GM03348 (cell line): ENCODE measurements around the gene SPANXC.
"Not testable (repeated sequence)": the region's sequence is repeated elsewhere in the genome, so short reads cannot be mapped to it uniquely, and the experiment has no call there.

Experiments used
- DNase-seq: peaks from one replicate; pipeline ENCODE4 v3.0.0; 2012; ENCODE audit warnings: low spot score

SPANXC gene, protein sequence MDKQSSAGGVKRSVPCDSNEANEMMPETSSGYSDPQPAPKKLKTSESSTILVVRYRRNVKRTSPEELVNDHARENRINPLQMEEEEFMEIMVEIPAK

DNA sequence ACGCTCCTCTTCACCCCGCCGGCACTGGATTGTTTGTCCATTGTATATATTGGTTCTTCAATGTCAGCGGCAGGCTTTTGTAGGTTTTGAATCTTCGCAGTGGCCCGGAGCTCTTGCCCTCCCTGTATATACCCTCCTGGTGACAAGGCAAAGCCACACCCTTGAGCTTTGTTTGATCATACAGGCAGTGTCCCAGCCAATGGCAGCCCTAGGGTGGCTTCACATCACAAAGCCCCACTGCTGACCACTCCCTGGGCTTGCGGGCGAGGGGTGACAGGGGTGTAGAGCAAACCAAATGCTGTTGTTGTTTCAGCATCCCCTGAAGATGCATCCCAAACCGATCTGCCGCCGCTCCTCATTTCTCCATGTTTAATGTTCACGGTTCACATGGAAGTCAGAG lies at the start of gene SPANXC:
Gene SPANXC (minus strand): TSS at position 101 of the 400 bp plus-strand sequence. CDS start 60 bp downstream, at position 41.
- not testable (repeated sequence) for DNase-seq

DNA sequence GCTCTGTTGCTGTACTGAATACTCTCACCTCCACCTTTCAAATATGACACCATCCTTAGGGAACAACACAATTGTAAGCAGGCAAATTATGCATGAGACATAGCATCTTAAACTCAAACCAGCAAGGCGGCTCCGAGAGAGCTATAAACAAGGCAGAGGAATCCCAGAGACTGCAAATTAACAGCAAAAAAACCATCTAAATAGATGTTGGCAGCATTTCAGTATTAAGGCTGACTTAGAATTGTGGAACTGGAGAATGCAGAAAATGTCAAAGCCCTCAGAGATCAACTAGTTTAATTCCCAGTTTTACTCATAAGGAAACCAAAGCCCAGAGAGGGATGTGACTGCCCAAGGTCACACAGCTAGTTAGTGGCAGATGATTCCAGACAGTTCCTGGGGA lies 37.2 kb upstream of the SPANXC start:
- no peak for DNase-seq

DNA sequence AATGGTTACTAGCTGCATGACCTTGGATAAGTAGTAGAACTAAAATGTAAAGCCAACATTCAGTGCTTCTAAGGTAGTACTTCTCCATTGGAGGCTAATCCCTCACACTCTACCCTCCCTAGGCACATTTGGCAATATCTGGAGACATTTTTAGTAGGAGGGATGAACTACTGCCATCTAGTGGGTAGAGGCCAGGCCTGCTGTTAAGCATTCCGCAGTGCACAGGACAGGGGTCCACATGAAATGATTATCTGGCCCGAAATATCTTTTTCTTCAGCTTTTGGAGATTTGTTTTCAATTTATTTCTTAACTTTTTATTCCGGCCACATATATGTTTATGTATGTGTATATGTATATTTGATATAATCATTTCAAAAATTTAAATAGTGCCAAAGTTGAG lies 36.0 kb upstream of the SPANXC start:
- DNase-seq: peak; percentile 7

DNA sequence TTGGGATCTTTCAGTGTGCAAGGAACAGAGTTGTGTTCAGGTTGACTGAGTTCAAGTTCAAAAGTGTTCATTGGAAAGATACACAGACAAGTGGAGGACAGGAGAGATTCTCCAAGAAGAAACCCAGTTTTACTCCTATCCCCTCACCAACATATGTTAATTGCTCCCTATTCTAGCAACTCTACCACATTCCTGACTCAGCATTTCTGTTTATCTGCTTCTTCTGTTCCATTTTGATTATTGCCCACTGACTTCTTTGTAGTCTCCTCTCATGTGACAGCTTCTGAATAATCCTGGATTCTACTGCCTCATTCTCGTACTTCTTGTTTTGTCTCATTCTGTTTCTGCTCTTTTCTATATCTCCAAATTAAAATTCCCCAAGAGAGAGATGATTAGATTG lies 15.8 kb upstream of the SPANXC start:
- DNase-seq: no peak

DNA sequence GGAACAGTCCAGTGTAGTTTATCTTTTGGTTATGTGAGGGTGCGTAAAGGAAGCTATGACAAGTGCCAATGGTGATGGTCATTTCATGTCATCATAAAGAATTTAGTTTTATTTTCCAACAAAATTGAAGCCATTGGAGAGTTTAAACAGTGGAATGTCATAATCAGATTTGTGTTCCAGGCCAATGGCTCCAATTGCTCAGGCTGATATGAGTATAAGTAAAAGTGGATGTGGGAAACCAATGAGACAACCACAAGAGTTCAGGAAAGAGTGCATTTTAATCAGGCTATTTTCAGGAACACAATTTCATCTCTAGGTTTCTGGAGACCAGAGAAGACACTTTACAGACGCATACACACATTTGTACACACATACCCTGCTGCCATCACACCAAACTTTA lies 20.7 kb downstream of the SPANXC start:
- DNase-seq: no peak

DNA sequence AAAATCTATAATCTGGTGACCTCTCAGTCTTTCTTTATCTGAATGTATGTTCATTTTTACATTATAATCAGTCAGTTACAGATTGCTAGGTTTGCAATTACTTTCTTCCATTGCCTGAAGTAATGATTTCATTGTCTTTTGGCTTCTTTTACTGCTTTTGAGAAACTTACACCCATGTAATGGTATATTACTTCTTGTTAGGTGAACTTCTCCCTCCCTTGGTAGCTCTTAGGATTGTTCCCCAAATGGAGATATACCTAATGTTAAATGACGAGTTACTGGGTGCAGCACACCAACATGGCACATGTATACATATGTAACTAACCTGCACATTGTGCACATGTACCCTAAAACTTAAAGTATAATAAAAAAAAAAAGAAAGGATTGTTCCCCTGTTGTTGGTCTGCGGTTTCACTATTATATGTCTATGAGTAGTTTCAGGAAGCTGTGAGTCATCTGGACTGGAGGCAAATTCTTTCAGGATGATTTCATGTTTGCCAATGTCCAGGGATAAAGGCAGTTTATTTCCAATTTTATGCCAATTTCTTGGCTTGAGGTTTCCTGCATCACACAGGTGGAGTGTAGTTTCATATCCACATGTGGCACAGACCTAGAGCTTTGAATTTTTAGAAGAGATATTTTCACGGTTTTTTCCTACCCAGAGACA lies 21.8 kb downstream of the SPANXC start:
- peak; percentile 49 for DNase-seq

DNA sequence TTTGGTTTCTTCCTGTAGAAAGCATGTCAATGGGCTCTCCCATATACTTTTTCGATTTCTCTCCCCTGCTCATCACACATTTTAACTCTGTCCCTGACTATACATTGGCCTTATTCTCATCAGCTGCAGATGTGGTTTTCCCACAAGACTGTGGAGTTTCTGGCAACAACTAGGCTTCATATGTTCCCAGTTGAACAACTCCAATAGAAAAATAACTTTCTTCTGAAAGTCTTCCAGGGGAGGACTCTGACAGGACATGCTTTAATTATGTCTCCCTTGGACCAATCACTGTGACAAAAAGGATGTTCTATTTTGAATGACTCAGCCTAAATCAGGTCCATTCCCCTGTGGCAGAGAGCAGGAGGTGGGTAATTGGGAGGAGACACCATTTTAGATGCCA lies 28.1 kb downstream of the SPANXC start:
- DNase-seq: no peak

DNA sequence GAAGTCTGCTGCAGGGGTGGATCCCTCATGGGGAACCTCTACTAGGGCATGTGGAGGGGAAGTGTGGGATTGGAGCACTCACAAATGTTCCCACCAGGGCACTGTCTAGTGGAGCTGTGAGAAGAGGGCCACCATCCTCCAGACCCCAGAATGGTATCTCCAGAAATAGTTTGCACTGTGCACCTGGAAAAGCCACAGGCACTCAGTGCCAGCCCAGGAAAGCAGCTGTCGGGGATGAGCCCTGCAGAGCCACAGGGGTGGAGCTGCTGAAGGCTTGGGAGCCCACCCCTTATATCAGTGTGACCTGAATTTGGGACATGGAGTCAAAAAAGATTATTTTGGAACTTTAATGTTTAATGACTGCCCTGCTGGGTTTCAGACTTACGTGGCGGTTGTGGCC lies 40.4 kb downstream of the SPANXC start:
- DNase-seq: no peak
